Esophagus muscularis mucosa (tissue), 4 donors: ENCODE results near the gene RAD54L2. TPM values are rescaled to one million over a fixed set of nuclear protein-coding genes. Genes with fewer than 3 reads are reported as not detected.
"Not testable (repeated sequence)": the region's sequence is repeated elsewhere in the genome, so short reads cannot be mapped to it uniquely, and the experiment has no call there.

Experiments used
- DNase-seq: peaks from one replicate; pipeline ENCODE4 v3.0.0-alpha.2; 2017; ENCODE audit errors: extremely low spot score
- H3K27ac ChIP-seq, 4 donors: fragments of 200-600 bp; sonication (generic); replicated peaks in 1 of 4; 1 replicate in 3 of 4; 2 replicates in 1 of 4; pipeline ENCODE4 v1.5.1; 2016 to 2019; ENCODE audit warnings: mild to moderate bottlenecking in 1 of 4
- H3K27me3 ChIP-seq, 4 donors: fragments of 200-600 bp; sonication (generic); one replicate each; pipeline versions ENCODE4 v1.5.1 to v1.6.0; 2016 to 2019
- H3K36me3 ChIP-seq, 4 donors: fragments of 200-600 bp; sonication (generic); one replicate each; pipeline ENCODE4 v1.5.1; 2016 to 2019
- H3K4me1 ChIP-seq, 4 donors: fragments of 200-600 bp; sonication (generic); one replicate each; pipeline ENCODE4 v1.5.1; 2016 to 2019
- H3K4me3 ChIP-seq, 4 donors: fragments of 200-600 bp; sonication (generic); 1 replicate in 2 of 4; 2 replicates in 2 of 4; pipeline ENCODE4 v1.5.1; 2016 to 2019; ENCODE audit warnings: mild to moderate bottlenecking in 4 of 4, moderate library complexity in 1 of 4
- H3K9me3 ChIP-seq, 4 donors: fragments of 200-600 bp; sonication (generic); 1 replicate in 3 of 4; 2 replicates in 1 of 4; pipeline ENCODE4 v1.5.1; 2016 to 2019
- CTCF ChIP-seq, 3 experiments: fragments of 200-600 bp in 2 of 3; fragments of 450-650 bp in 1 of 3; sonication (generic) in 2 of 3; IDR thresholded peaks; one replicate each; pipeline ENCODE4 v1.5.1; 2017 to 2019; ENCODE audit warnings: antibody characterized with exemption in 3 of 3, mild to moderate bottlenecking in 2 of 3, moderate library complexity in 1 of 3
- EP300 ChIP-seq: sonication (generic); formaldehyde crosslinking; IDR thresholded peaks from one replicate; pipeline ENCODE4 v1.6.1; 2017; ENCODE audit warnings: antibody characterized with exemption
- POLR2A ChIP-seq: fragments of 450-650 bp; IDR thresholded peaks from one replicate; pipeline ENCODE4 v1.6.1; 2017; ENCODE audit warnings: antibody characterized with exemption, moderate library complexity, mild to moderate bottlenecking, low read depth
- POLR2AphosphoS5 ChIP-seq, 2 donors: sonication (generic); formaldehyde crosslinking; IDR thresholded peaks; one replicate each; pipeline ENCODE4 v1.6.1; 2017; ENCODE audit warnings: antibody characterized with exemption in 2 of 2
- WGBS: methylation state at CpG from one replicate; pipeline ENCODE4 v1.1.5; 2018; 5-methylcytosine and 5-hydroxymethylcytosine counted together
- intact Hi-C: fragments of 100-400 bp; cut with DNase I; formaldehyde crosslinking; loops from one replicate; pipeline ENCODE4 v1.15.1; 2023
- total RNA-seq, 4 donors: library from RNA; depleted of rRNA; stranded (reverse); fragments of >200 nt; gene quantifications; one replicate each; pipeline versions ENCODE4 v1.1.0 to v1.2.1, GENCODE V29; 2016

Gene RAD54L2
- total RNA-seq, 4 donors from 2014 or later: 18.2 to 25.3 (median 23.8) TPM

- H3K27me3 ChIP-seq: no peaks in the 10 kb centered on the region
- TF ChIP-seq CTCF (IDR thresholded peaks at IDR 0.05): no peak
- no peak for TF ChIP-seq POLR2A
- TF ChIP-seq EP300: no peak
- no peak for TF ChIP-seq POLR2AphosphoS5 (IDR thresholded peaks at IDR 0.05)
- WGBS: 70% methylated on average over 2 of the region's 2 CpGs
These were observed 18.7 kb upstream of the RAD54L2 start for GRCh38 chr3:51519848-51520247.

DNA sequence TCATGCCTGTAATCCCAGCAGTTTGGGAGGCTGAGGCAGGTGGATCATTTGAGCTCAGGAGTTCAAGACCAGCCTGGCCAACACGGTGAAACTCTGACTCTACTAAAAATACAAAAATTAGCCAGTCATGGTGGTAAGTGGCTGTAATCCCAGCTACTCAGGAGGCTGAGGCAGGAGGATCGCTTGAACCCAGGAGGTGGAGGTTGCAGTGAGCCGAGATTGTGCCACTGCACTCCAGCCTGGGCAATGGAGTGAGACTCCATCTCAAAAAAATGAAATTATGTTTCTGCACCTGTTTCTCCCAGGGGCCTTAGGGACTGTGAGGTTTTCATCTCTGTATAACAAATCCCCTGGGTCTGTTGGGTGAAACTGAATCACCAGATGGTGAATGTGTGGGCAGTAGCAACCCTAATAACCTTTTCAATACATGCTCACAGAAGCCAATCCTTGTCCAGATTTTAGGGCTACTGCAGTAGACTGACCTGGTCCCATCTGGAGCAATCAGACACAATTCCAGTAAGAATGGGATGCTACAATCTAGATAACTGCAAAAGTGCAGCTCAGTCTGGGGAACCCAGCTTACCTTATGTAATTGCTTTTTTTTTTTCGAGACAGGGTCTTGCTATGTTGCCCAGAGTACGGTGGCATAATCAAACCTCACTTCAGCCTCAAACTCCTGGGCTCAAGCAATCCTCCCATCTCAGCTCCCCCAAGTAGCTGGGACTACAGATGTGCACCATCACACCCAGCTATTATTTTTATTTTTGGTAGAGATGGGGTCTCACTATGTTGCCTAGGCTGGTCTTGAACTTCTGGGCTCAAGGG is 17.4 kb upstream of the RAD54L2 start:
- DNase-seq, H3K27ac ChIP-seq, H3K27me3 ChIP-seq, H3K4me3 ChIP-seq, H3K9me3 ChIP-seq, H3K36me3 ChIP-seq, intact Hi-C loops, H3K4me1 ChIP-seq: not testable (repeated sequence)
- 82% methylated on average over 5 of the region's 5 CpGs for WGBS

More at GRCh38 chr3:51519848-51520247, 18.7 kb upstream of the RAD54L2 start:
- intact Hi-C loops: no loop called here
- Histone ChIP-seq H3K4me1 (no peaks in the 10 kb centered on the region), H3K27ac (no peak overlapping the region), H3K36me3 (no peaks in the 10 kb centered on the region), H3K4me3 (no peak overlapping the region), H3K9me3 (no peaks in the 10 kb centered on the region)
- no peak for DNase-seq

GRCh38 chr3:51522273-51522962 is 16.1 kb upstream of the RAD54L2 start:
- H3K4me1 ChIP-seq: no peaks in the 10 kb centered on the region
- WGBS: 74% methylated on average over 11 of the region's 11 CpGs
- no peaks in the 10 kb centered on the region for H3K9me3 ChIP-seq
- TF ChIP-seq EP300: no peak
- no peak for TF ChIP-seq POLR2AphosphoS5 (IDR thresholded peaks at IDR 0.05)
- TF ChIP-seq POLR2A: no peak
- TF ChIP-seq CTCF (IDR thresholded peaks at IDR 0.05): no peak
- no peaks in the 10 kb centered on the region for H3K27me3 ChIP-seq
- H3K4me3 ChIP-seq: no peak overlapping the region
- no peak for DNase-seq
- H3K27ac ChIP-seq: no peak overlapping the region
- intact Hi-C loops: no loop called here
- H3K36me3 ChIP-seq: no peaks in the 10 kb centered on the region

DNA sequence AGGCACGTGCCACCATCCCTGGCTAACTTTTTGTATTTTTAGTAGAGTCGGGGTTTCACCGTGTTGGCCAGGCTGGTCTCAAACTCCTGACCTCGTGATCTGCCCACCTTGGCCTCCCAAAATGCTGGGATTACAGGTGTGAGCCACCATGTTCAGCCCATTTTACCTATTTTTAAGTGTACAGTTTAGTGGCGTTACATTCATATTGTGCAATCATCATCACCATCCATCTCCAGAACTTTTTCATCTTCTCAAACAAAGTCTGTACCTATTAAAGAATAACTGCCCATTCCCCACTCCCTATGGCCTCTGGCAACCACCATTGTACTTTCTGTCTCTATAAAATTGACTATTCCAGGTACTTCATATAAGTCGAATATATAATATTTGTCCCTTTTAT is 13.6 kb upstream of the RAD54L2 start:
- H3K36me3 ChIP-seq, intact Hi-C loops, H3K27me3 ChIP-seq, H3K27ac ChIP-seq, H3K9me3 ChIP-seq, H3K4me3 ChIP-seq, DNase-seq, H3K4me1 ChIP-seq: not testable (repeated sequence)
- 91% methylated on average over 6 of the region's 6 CpGs for WGBS

DNA sequence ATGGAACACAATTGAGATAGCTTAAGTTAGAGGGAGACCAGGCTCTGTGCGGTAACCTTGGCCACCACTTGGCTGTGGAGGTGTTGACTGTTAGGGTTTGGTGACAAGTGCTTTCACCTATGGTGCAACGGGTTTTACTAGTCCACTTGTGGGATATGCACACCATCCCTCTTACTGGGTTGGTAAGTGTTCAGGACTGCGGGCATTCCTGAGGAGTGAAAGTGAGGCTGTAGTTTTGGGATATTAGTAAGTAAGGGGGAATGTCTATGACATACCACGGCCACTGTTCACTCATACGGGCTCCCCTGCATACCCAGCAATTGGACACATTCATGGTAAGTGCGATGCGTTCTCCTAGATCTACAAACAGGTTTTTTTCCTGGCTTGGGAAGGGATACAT is 8.0 kb upstream of the RAD54L2 start:
- DNase-seq: no peak
- intact Hi-C loops: loop anchor here (10.0 kb wide), 1 partner anchor 94 kb away; no protein-coding TSS in a partner anchor
- Histone ChIP-seq H3K4me3 (no peak overlapping the region), H3K9me3 (no peaks in the 10 kb centered on the region), H3K4me1 (no peaks in the 10 kb centered on the region), H3K27ac (no peak overlapping the region), H3K27me3 (no peaks in the 10 kb centered on the region), H3K36me3 (no peaks in the 10 kb centered on the region)
- TF ChIP-seq POLR2A (no peak), POLR2AphosphoS5 (IDR thresholded peaks at IDR 0.05) (no peak), EP300 (no peak), CTCF (IDR thresholded peaks at IDR 0.05) (no peak)
- 81% methylated on average over 7 of the region's 7 CpGs for WGBS
